Measurements from ENCODE around the gene AGMO. TPM values are rescaled to one million over a fixed set of nuclear protein-coding genes. Genes with fewer than 3 reads are reported as not detected.

AGMO gene
- polyA plus RNA-seq, 1 donor from 2014 or later: not detected

DNA sequence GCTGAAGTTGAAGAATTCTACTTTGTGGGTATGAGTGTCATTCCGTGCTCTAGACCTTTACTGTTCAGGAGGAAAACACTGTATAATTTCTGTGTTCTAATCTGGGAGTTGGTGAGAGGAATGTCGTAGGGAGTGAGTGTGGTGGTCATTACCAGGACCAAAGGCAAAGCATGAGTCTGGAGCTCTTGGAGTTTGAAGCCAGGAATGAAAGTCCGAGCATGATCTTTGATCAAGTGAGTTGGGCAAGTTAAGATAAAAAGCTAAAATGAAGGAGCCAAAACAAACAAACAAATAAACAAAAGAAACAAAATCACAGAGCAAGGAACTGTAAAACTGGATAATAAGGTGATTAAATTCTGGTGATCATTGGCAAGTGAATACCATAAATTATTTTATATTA lies 161.4 kb downstream of the AGMO start:
- H4K20me1 ChIP-seq (ENCODE audit: insufficient read depth): no peaks in the 10 kb centered on the region

DNA sequence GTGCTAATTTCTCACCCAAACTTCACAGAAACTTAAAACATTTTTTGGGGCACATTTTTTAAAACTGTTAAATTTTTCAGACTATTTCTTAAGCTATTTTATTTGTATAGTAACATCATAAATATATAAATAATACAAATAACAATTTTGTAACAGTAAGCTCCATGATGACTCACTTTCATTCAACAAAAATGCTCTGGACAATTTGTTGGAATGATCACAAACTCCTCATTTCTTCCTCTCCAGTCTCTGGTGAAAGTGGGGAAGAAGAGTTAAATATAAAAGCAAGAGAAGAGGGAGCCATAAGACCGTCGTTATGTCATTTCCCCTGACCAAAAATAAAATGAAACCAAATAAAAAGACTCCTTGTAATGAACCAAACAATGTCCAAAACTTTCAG lies 162.4 kb downstream of the AGMO start:
- no peak overlapping the region for H3K9ac ChIP-seq (ENCODE audit: low read length)
- H3K79me2 ChIP-seq (replicated peaks; ENCODE audit: insufficient read depth, low read length): no peaks in the 10 kb centered on the region
- H3K36me3 ChIP-seq (ENCODE audit: insufficient read depth, low read length): no peaks in the 10 kb centered on the region
- H3K27ac ChIP-seq (ENCODE audit: low read length): no peak overlapping the region
- no peaks in the 10 kb centered on the region for H3K27me3 ChIP-seq (ENCODE audit: insufficient read depth, low read depth, low read length)
- TF ChIP-seq, protein P1, sequence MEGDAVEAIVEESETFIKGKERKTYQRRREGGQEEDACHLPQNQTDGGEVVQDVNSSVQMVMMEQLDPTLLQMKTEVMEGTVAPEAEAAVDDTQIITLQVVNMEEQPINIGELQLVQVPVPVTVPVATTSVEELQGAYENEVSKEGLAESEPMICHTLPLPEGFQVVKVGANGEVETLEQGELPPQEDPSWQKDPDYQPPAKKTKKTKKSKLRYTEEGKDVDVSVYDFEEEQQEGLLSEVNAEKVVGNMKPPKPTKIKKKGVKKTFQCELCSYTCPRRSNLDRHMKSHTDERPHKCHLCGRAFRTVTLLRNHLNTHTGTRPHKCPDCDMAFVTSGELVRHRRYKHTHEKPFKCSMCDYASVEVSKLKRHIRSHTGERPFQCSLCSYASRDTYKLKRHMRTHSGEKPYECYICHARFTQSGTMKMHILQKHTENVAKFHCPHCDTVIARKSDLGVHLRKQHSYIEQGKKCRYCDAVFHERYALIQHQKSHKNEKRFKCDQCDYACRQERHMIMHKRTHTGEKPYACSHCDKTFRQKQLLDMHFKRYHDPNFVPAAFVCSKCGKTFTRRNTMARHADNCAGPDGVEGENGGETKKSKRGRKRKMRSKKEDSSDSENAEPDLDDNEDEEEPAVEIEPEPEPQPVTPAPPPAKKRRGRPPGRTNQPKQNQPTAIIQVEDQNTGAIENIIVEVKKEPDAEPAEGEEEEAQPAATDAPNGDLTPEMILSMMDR (IDR thresholded peaks at IDR 0.05; ENCODE audit: poor library complexity, severe bottlenecking): no peak
- no peak for TF ChIP-seq EZH2 (IDR thresholded peaks at IDR 0.05; ENCODE audit: borderline replicate concordance, insufficient read depth, low read length, poor library complexity, severe bottlenecking)
- no peak overlapping the region for H3K4me2 ChIP-seq (ENCODE audit: low read length)
- H4K20me1 ChIP-seq (ENCODE audit: insufficient read depth): no peaks in the 10 kb centered on the region
- no peaks in the 10 kb centered on the region for H3K9me3 ChIP-seq (ENCODE audit: low read length)
- no peaks in the 10 kb centered on the region for H3K9me2 ChIP-seq (ENCODE audit: insufficient read depth, low read length)
- H3F3A ChIP-seq (ENCODE audit: insufficient read depth, low read length, poor library complexity, severe bottlenecking): no peaks in the 10 kb centered on the region
- no peak overlapping the region for H3K4me3 ChIP-seq (ENCODE audit: low read length)
- H2AFZ ChIP-seq (ENCODE audit: low read depth, low read length): no peak overlapping the region

More for the DNA sequence above, 161.4 kb downstream of the AGMO start:
- H3K4me2 ChIP-seq (ENCODE audit: low read length): no peak overlapping the region
- no peaks in the 10 kb centered on the region for H3K9me3 ChIP-seq (ENCODE audit: low read length)
- no peak overlapping the region for H3K9ac ChIP-seq (ENCODE audit: low read length)
- H2AFZ ChIP-seq (ENCODE audit: low read depth, low read length): no peak overlapping the region
- no peaks in the 10 kb centered on the region for H3K79me2 ChIP-seq (replicated peaks; ENCODE audit: insufficient read depth, low read length)
- H3K4me3 ChIP-seq (ENCODE audit: low read length): no peak overlapping the region
- TF ChIP-seq, protein P2, sequence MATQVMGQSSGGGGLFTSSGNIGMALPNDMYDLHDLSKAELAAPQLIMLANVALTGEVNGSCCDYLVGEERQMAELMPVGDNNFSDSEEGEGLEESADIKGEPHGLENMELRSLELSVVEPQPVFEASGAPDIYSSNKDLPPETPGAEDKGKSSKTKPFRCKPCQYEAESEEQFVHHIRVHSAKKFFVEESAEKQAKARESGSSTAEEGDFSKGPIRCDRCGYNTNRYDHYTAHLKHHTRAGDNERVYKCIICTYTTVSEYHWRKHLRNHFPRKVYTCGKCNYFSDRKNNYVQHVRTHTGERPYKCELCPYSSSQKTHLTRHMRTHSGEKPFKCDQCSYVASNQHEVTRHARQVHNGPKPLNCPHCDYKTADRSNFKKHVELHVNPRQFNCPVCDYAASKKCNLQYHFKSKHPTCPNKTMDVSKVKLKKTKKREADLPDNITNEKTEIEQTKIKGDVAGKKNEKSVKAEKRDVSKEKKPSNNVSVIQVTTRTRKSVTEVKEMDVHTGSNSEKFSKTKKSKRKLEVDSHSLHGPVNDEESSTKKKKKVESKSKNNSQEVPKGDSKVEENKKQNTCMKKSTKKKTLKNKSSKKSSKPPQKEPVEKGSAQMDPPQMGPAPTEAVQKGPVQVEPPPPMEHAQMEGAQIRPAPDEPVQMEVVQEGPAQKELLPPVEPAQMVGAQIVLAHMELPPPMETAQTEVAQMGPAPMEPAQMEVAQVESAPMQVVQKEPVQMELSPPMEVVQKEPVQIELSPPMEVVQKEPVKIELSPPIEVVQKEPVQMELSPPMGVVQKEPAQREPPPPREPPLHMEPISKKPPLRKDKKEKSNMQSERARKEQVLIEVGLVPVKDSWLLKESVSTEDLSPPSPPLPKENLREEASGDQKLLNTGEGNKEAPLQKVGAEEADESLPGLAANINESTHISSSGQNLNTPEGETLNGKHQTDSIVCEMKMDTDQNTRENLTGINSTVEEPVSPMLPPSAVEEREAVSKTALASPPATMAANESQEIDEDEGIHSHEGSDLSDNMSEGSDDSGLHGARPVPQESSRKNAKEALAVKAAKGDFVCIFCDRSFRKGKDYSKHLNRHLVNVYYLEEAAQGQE (IDR thresholded peaks at IDR 0.05; ENCODE audit: borderline replicate concordance): no peak
- TF ChIP-seq, protein P1 (IDR thresholded peaks at IDR 0.05; ENCODE audit: poor library complexity, severe bottlenecking): no peak
- no peak for TF ChIP-seq TAF1 (IDR thresholded peaks at IDR 0.05; ENCODE audit: low read depth)
- no peak for TF ChIP-seq EZH2 (IDR thresholded peaks at IDR 0.05; ENCODE audit: borderline replicate concordance, insufficient read depth, low read length, poor library complexity, severe bottlenecking)
- TF ChIP-seq EP300 (conservative IDR thresholded peaks at IDR 0.05; ENCODE audit: poor library complexity, severe bottlenecking): no peak
- no peak for TF ChIP-seq SMC3 (conservative IDR thresholded peaks at IDR 0.05; ENCODE audit: poor library complexity)
- no peak for TF ChIP-seq RAD21 (conservative IDR thresholded peaks at IDR 0.05)
- TF ChIP-seq POLR2AphosphoS5 (IDR thresholded peaks at IDR 0.05): no peak
- no peak for TF ChIP-seq MXI1 (conservative IDR thresholded peaks at IDR 0.05; ENCODE audit: poor library complexity, severe bottlenecking)
- H3K27me3 ChIP-seq (ENCODE audit: insufficient read depth, low read depth, low read length): no peaks in the 10 kb centered on the region
- H3K27ac ChIP-seq (ENCODE audit: low read length): no peak overlapping the region
- no peaks in the 10 kb centered on the region for H3K36me3 ChIP-seq (ENCODE audit: insufficient read depth, low read length)
- no peaks in the 10 kb centered on the region for H3F3A ChIP-seq (ENCODE audit: insufficient read depth, low read length, poor library complexity, severe bottlenecking)
- H3K9me2 ChIP-seq (ENCODE audit: insufficient read depth, low read length): no peaks in the 10 kb centered on the region

Measured in neural cell (in vitro differentiated cells).